ENCODE data around the gene VPS26C.

GRCh38 chr21:37199057-37199924 is 67.8 kb downstream of the VPS26C start:
- TF ChIP-seq POLR2A (IDR thresholded peaks at IDR 0.05; ENCODE audit: low read length) (no peak), GATA1 (IDR thresholded peaks at IDR 0.05; ENCODE audit: low read depth, low read length) (no peak)
